ENCODE results near the gene RBM24. TPM values are rescaled to one million over a fixed set of nuclear protein-coding genes. Genes with fewer than 3 reads are reported as not detected.

RBM24 gene
- total RNA-seq, 2 donors from 2014 or later: 2.8 to 4.9 TPM

DNA sequence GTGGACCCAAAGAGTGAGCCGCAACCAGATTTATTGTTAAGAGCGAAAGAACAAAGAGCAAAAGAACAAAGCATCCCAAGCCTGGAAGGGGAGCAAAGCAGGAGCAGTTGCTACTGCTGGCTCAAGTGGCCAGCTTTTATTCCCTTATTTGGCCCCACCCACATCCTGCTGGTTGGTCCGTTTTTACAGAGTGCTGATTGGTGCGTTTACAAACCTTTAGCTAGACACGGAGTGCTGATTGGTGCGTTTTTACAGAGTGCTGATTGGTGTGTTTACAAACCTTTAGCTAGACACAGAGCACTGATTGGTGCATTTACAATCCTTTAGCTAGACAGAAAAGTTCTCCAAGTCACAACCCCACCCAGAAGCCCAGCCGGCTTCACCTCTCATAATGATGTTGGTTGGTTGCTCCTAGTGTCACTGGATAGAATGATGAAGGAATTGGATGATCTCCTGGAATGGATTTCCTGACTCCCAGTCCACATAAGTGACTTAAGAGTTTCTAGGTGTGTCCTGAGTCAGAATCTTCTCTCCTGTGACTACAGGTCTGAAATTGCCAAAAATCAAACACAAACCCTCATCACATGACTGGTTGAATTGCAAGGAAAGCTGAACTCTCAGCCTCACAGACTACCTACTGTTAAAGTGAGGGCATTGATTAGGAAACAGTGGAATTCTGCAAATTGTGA is 60.1 kb downstream of the RBM24 start:
- Histone ChIP-seq H3K27ac (no peak overlapping the region), H3K36me3 (no peaks in the 10 kb centered on the region), H3K9me3 (no peaks in the 10 kb centered on the region), H3K4me3 (no peak overlapping the region), H3K4me1 (peaks cover 3% of the 10 kb centered on the region), H3K27me3 (no peaks in the 10 kb centered on the region), H3K9ac (ENCODE audit: low read depth in 2 of 2, low read length in 2 of 2) (no peak overlapping the region)
- TF ChIP-seq, protein P1, sequence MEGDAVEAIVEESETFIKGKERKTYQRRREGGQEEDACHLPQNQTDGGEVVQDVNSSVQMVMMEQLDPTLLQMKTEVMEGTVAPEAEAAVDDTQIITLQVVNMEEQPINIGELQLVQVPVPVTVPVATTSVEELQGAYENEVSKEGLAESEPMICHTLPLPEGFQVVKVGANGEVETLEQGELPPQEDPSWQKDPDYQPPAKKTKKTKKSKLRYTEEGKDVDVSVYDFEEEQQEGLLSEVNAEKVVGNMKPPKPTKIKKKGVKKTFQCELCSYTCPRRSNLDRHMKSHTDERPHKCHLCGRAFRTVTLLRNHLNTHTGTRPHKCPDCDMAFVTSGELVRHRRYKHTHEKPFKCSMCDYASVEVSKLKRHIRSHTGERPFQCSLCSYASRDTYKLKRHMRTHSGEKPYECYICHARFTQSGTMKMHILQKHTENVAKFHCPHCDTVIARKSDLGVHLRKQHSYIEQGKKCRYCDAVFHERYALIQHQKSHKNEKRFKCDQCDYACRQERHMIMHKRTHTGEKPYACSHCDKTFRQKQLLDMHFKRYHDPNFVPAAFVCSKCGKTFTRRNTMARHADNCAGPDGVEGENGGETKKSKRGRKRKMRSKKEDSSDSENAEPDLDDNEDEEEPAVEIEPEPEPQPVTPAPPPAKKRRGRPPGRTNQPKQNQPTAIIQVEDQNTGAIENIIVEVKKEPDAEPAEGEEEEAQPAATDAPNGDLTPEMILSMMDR (IDR thresholded peaks at IDR 0.05): no peak
- intact Hi-C loops (cut with DNase I): no loop called here
- no peak for DNase-seq

DNA sequence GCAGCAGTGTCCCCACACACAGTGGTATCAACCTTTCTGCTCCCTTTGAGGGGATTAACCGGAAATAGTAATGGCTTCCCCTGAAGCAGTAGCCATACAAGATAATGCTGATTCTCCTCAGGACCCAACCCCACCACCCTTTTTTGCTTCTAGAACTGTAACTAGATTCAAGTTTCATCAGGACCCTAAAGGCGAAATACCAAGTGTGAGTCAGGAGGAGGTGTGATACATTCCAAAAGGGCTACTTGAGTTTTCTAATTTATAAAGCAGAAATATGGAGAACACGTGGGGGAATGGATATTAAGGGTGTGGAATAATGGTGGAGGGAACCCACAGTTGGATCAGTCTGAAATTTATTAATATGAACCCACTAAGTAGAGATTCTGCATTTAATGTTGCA is 60.7 kb downstream of the RBM24 start:
- intact Hi-C loops (cut with DNase I): no loop called here
- DNase-seq: no peak

DNA sequence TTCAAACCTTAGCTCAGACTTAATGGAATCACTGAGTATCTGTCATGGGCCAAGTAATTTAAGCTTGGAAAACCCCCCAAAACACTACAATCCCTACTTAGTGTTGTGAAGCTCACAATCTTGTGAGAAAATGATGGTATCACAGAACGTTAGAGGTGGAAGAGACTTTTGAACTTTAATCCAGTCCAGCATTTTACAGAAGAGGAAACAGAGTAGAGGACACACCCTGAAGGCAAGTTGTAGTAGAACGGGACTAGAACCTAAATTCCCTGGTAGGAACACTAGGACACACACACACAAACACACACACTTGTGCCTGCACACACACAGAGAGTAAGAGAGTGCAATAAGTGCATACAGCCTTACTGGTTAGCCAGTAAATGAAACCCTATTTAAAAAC is 62.1 kb downstream of the RBM24 start:
- Histone ChIP-seq H3K9me3 (no peaks in the 10 kb centered on the region), H3K27me3 (no peaks in the 10 kb centered on the region), H3K4me3 (no peak overlapping the region), H3K36me3 (no peaks in the 10 kb centered on the region), H3K9ac (ENCODE audit: low read depth in 2 of 2, low read length in 2 of 2) (no peak overlapping the region), H3K4me1 (peaks cover 3% of the 10 kb centered on the region), H3K27ac (no peak overlapping the region)
- intact Hi-C loops (cut with DNase I): no loop called here
- TF ChIP-seq, protein P1 (IDR thresholded peaks at IDR 0.05): no peak
- DNase-seq: no peak

More for the DNA sequence above, 60.7 kb downstream of the RBM24 start:
- Histone ChIP-seq H3K9ac (ENCODE audit: low read depth in 2 of 2, low read length in 2 of 2) (no peak overlapping the region), H3K36me3 (no peaks in the 10 kb centered on the region), H3K27me3 (no peaks in the 10 kb centered on the region), H3K4me1 (peaks cover 3% of the 10 kb centered on the region), H3K9me3 (no peaks in the 10 kb centered on the region), H3K4me3 (no peak overlapping the region), H3K27ac (no peak overlapping the region)
- TF ChIP-seq, protein P1 (IDR thresholded peaks at IDR 0.05): no peak

Other genes starting within 250 kb of the RBM24 start
- 1 to 10 TPM; 1.8 to 2.8 TPM for gene STMND1, start 179.3 kb upstream of the RBM24 start, total RNA-seq
- gene CAP2, start 112.2 kb downstream of the RBM24 start, total RNA-seq: 10 to 100 TPM in 1 of 2 donors, 1 to 10 TPM in 1; 2.7 to 10.4 TPM

Data from colonic mucosa (tissue), 4 donors.